Measurements from ENCODE around the gene PLBD1. TPM values are rescaled to one million over a fixed set of nuclear protein-coding genes. Genes with fewer than 3 reads are reported as not detected.

PLBD1 gene
- polyA plus RNA-seq, 3 donors, result 40.7 to 50.1 (median 46.6) TPM

Other genes with a start within 250 kb of the PLBD1 start
- gene ATF7IP, start 202.2 kb downstream of the PLBD1 start, polyA plus RNA-seq (ENCODE audit: insufficient read length in 3 of 3), result 10 to 100 TPM; 52.8 to 69.6 (median 58.1) TPM
- gene GUCY2C, start 128.7 kb upstream of the PLBD1 start, polyA plus RNA-seq (ENCODE audit: insufficient read length in 3 of 3), result under 1 TPM; 0.47 to 0.86 (median 0.51) TPM
- gene WBP11, start 235.6 kb upstream of the PLBD1 start, polyA plus RNA-seq (ENCODE audit: insufficient read length in 3 of 3), result 100 to 1,000 TPM in 2 of 3 donors, 10 to 100 TPM in 1; 96.1 to 135 (median 114) TPM
- 1 to 10 TPM; 4.4 to 5.3 (median 4.8) TPM for gene C12orf60, start 235.8 kb upstream of the PLBD1 start, polyA plus RNA-seq (ENCODE audit: insufficient read length in 3 of 3)
- 1 to 10 TPM; 2.2 to 2.7 (median 2.3) TPM for gene SMCO3, start 246.3 kb upstream of the PLBD1 start, polyA plus RNA-seq (ENCODE audit: insufficient read length in 3 of 3)